Fibroblast of lung (primary cell): Measurements from ENCODE around the gene PRPF6. TPM values are rescaled to one million over a fixed set of nuclear protein-coding genes. Genes with fewer than 3 reads are reported as not detected.
A peak's percentile ranks its signal among the peaks of the same experiment; 100 is the strongest.
"Not testable (repeated sequence)": the region's sequence is repeated elsewhere in the genome, so short reads cannot be mapped to it uniquely, and the experiment has no call there.

Experiments
- DNase-seq, 2 donors: peaks; one replicate each; pipeline versions ENCODE4 v3.0.0 to v3.0.0-alpha.2; 2010; ENCODE audit warnings: low read depth in 2 of 2
- H2AFZ ChIP-seq: 2 replicates; pipeline ENCODE4 v1.5.1; 2012; ENCODE audit warnings: low read length, control low read depth, inconsistent platforms
- H3K27ac ChIP-seq: 2 replicates; pipeline ENCODE4 v1.5.1; 2011; ENCODE audit warnings: low read length, control low read depth; ENCODE audit not compliant: insufficient read depth
- H3K27me3 ChIP-seq: 2 replicates; pipeline ENCODE4 v1.5.1; 2011; ENCODE audit warnings: mild to moderate bottlenecking, low read length; ENCODE audit not compliant: control insufficient read depth, insufficient read depth
- H3K36me3 ChIP-seq: 2 replicates; pipeline ENCODE4 v1.5.1; 2011; ENCODE audit warnings: low read length; ENCODE audit not compliant: control insufficient read depth, insufficient read depth
- H3K4me1 ChIP-seq: 2 replicates; pipeline ENCODE4 v1.5.1; 2011; ENCODE audit warnings: low read length; ENCODE audit not compliant: control insufficient read depth, insufficient read depth; ENCODE audit errors: extremely low read depth
- H3K4me2 ChIP-seq: 2 replicates; pipeline ENCODE4 v1.5.1; 2011; ENCODE audit warnings: low read length, control low read depth; ENCODE audit not compliant: insufficient read depth; ENCODE audit errors: extremely low read depth
- H3K4me3 ChIP-seq, 4 experiments: fragments of 200-600 bp in 1 of 4; sonication (generic) in 1 of 4; replicated peaks in 1 of 4; 2 replicates each; pipeline ENCODE4 v1.5.1; 2011 to 2016; ENCODE audit warnings: low read length in 4 of 4, low read depth in 3 of 4, mild to moderate bottlenecking in 3 of 4, control low read depth in 2 of 4, inconsistent platforms in 1 of 4, mixed read lengths in 1 of 4; ENCODE audit not compliant: insufficient read depth in 1 of 4; ENCODE audit errors: control extremely low read depth in 1 of 4
- H3K79me2 ChIP-seq: 2 replicates; pipeline ENCODE4 v1.5.1; 2012; ENCODE audit warnings: mild to moderate bottlenecking, low read length, inconsistent platforms; ENCODE audit not compliant: control insufficient read depth, insufficient read depth
- H3K9ac ChIP-seq: 2 replicates; pipeline ENCODE4 v1.5.1; 2011; ENCODE audit warnings: mild to moderate bottlenecking, low read length, control low read depth; ENCODE audit not compliant: insufficient read depth
- H3K9me3 ChIP-seq: 2 replicates; pipeline ENCODE4 v1.5.1; 2012; ENCODE audit warnings: low read depth, low read length; ENCODE audit not compliant: control insufficient read depth, insufficient read depth
- H4K20me1 ChIP-seq: 2 replicates; pipeline ENCODE4 v1.5.1; 2011; ENCODE audit warnings: low read length; ENCODE audit not compliant: control insufficient read depth, insufficient read depth; ENCODE audit errors: extremely low read depth
- CTCF ChIP-seq, 2 donors: IDR thresholded peaks in 1 of 2; conservative IDR thresholded peaks in 1 of 2; 1 replicate in 1 of 2; 2 replicates in 1 of 2; pipeline ENCODE4 v1.5.1; 2011 to 2012; ENCODE audit warnings: low read length in 2 of 2, control low read depth in 1 of 2, inconsistent platforms in 1 of 2, low read depth in 1 of 2, mild to moderate bottlenecking in 1 of 2
- EZH2 ChIP-seq: IDR thresholded peaks from 2 replicates; pipeline ENCODE4 v1.5.1; 2012; ENCODE audit warnings: low read length, control low read depth, mild to moderate bottlenecking; ENCODE audit errors: missing control alignments
- polyA plus RNA-seq, 2 donors: library from polyadenylated mRNA; depleted of rRNA in 1 of 2; stranded (reverse) in 1 of 2; unstranded in 1 of 2; fragments of >200 nt; gene quantifications; 2 replicates each; pipeline ENCODE4 v1.2.1, GENCODE V29; 2011 to 2012; ENCODE audit warnings: missing spikeins in 1 of 2
- total RNA-seq: library from RNA; depleted of rRNA; stranded (reverse); fragments of >200 nt; gene quantifications from 2 replicates; pipeline ENCODE4 v1.2.1, GENCODE V29; 2014

PRPF6 gene
- total and polyA plus RNA-seq, 2 donors (not counting 1 experiment from before 2014, with no cell fraction given): 28.2 to 52.0 TPM

- Histone ChIP-seq H3K79me2 (peaks cover 10% of the 10 kb centered on the region), H3K9me3 (no peaks in the 10 kb centered on the region), H3K9ac (no peak overlapping the region), H3K4me1 (peaks cover 11% of the 10 kb centered on the region), H3K36me3 (peaks cover 13% of the 10 kb centered on the region), H3K4me3 (peak overlapping the region in 1 of 4 experiments; percentile 72), H3K4me2 (no peak overlapping the region), H3K27ac (no peak overlapping the region), H2AFZ (no peak overlapping the region), H3K27me3 (no peaks in the 10 kb centered on the region), H4K20me1 (no peaks in the 10 kb centered on the region)
- DNase-seq: no peak
- TF ChIP-seq CTCF (conservative IDR thresholded peaks at IDR 0.05 in 1 of 2, IDR thresholded peaks at IDR 0.05 in 1 of 2; ENCODE audit: low read depth in 1 of 2, low read length in 2 of 2): no peak
- no peak for TF ChIP-seq EZH2
Measured at GRCh38 chr20:63970714-63971431, 10.1 kb upstream of the PRPF6 start.

- not testable (repeated sequence) for H2AFZ ChIP-seq, H3K27ac ChIP-seq, DNase-seq
Measured at GRCh38 chr20:63971960-63972311, 9.0 kb upstream of the PRPF6 start.

DNA sequence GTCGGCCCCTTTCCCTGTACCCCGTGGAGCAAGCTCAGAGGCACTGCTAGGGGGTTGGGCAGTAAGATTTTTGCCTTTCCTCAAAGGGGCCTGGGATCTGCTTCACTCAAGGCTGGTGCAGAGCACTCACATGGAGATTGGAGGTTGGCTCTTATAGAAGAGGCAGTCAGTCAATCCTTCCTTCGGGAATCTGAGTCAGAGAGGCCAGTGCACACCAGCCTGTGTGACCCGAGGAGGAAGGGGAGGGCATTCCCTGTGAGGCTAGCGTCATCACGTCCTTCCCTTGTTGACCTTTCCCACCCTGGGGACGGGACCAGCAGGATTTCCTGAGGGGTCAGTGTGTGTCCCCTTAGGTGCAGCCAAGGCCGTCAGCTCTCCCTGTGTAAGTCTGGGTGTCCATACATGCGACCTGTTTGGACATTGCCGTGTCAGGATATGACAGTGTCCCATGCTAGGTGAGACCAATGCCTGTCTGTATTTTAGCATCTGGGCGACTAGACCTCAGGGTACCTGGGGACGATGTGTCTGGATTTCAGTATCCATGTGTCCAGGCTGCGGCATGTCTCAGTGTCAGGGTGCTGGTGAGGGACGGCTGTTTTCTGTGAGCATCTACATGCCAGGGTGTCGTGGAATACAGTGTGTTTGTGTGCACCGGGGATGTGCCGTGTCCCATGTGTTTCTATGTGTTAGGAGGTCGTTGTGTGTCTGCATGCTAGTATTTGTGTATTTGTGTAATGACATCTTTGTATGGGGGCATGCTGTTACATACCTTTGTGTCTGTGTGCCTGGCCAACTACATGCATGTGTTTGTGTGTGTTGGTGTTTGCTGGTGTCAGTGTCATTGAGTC lies 8.4 kb upstream of the PRPF6 start:
- Histone ChIP-seq H3K4me2 (no peak overlapping the region), H2AFZ (no peak overlapping the region), H4K20me1 (no peaks in the 10 kb centered on the region), H3K4me1 (peaks cover 12% of the 10 kb centered on the region), H3K9me3 (no peaks in the 10 kb centered on the region), H3K79me2 (peaks cover 10% of the 10 kb centered on the region), H3K27ac (no peak overlapping the region), H3K4me3 (no peak overlapping the region), H3K9ac (no peak overlapping the region), H3K36me3 (peaks cover 2% of the 10 kb centered on the region), H3K27me3 (no peaks in the 10 kb centered on the region)
- no peak for DNase-seq
- TF ChIP-seq EZH2: no peak
- no peak for TF ChIP-seq CTCF (conservative IDR thresholded peaks at IDR 0.05 in 1 of 2, IDR thresholded peaks at IDR 0.05 in 1 of 2; ENCODE audit: low read depth in 1 of 2, low read length in 2 of 2)

More at GRCh38 chr20:63971960-63972311, 9.0 kb upstream of the PRPF6 start:
- H3K27me3 ChIP-seq, H3K4me3 ChIP-seq, H3K36me3 ChIP-seq, H3K9me3 ChIP-seq, H4K20me1 ChIP-seq, H3K9ac ChIP-seq, H3K4me2 ChIP-seq, H3K79me2 ChIP-seq: not testable (repeated sequence)
- H3K4me1 ChIP-seq: peaks cover 11% of the 10 kb centered on the region
